NCI-H1092 (cell line): ENCODE data around the gene SRSF3.
"Not testable (repeated sequence)": the region's sequence is repeated elsewhere in the genome, so short reads cannot be mapped to it uniquely, and the experiment has no call there.

Experiments
- DNase-seq: peaks from one replicate; lab custom pipeline; 2025; lab: John Stamatoyannopoulos, UW

The SRSF3 gene

DNA sequence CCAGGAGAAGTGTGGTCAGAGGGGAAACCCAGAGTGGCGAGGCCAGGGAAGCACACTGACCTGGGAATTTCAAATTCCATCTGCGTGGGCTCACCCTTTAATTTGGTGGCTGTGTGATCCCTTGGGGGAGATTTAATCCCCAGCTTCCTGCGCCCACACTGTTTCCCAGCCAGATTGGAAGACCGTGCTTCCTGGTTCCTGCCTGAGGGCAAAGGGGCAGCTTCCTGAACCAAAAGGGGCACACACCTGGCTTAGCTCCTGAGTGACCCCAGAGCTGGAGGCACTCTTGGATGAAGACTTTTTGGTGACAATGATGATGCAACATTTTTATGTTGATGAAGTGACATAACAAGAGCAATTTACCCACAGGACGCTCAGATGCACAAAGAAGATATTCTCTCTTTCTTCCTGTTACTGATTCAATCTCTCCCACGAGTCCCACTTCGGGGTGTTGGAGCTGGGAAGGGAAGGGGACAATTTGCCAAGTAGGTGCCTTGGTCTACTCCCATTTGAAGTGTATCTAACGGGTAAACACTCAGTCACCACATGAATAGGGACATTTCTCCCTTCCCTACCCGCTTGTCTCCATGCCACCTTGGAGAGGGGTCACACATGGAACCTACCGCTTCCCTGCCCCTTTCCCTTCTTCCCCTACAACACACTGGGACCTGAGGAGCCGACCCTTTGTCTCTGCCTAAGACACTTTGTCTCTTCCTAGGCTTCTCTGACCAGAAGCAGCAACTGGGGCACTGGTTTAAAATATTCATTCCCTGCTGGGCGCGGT lies 55.7 kb downstream of the SRSF3 start:
- DNase-seq = no peak

DNA sequence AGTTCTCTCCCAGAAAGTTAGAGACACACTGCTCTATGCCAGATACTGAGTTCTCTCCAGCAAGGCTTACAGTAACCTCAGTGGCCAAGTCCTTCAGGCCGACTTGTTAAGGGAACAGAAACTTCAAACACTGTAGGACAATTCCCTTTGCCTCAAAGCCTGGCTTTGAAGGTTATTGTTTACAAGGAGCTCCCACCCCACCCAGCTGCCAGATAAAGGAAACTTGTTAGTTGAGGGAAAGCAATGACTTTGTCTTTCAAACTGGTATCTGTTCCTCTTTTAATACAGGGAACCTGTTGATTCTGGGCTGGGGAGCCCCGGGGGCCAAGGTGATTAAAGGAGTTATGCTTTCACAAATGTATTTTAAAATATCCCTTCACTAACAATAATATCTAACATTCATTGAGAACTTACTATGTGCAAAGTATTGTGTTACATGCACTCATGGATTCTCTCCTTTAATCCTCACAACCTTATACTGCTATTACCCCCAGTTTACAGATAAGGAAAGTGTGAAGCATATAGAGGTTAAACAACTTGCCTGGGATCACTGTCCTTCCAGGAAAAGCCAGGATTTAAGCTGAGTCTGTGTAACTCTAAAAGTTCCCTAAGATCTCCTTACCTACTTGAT lies 56.8 kb downstream of the SRSF3 start:
- no peak for DNase-seq

DNA sequence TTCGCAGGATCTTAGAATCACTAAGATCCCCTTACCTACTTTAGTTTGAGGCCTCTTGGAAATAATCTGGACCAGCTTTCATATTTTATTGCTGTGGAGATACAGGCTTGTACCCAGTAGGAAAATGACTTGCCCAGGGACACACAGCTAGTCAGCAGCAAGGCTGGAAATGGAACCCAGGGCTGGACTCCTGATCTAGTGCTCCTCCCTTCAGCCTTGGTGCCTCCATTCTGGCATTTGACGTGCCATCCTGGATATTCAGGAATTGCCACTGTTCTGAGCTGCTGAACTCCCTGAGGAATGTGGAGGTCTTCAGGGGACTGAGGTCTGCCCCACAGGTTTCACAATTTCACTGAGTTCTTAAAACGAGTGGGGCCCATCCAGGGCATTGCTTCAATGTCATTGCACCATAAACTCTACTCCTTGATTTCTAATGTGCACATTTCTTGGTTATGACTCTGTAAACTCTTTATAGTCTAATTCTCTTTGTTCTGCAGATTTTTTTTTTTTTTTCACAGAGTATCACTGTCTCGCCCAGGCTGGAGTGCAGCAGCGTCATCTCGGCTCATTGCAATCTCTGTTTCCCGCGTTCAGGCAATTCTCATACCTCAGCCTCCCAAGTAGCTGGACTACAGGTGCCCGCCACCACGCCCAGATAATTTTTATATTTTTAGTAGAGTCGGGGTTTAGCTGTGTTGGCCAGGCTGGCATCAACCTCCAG lies 57.7 kb downstream of the SRSF3 start:
- DNase-seq = no peak

DNA sequence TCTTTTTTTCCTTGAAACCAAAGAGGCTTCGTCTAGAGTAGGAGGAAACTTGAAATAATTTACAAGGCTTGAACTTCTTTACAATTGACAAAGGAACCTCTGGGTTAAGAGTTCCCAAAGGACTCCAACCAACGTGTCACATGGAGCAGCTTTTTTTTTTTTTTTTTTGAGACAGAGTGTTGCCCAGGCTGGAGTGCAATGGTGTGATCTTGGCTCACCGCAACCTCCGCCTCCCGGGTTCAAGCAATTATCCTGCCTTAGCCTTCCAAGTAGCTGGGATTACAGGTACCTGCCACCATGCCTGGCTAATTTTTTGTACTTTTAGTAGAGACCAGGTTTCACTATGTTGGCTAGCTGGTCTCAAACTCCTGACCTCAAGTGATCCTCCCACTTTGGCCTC lies 60.3 kb downstream of the SRSF3 start:
- DNase-seq = not testable (repeated sequence)
